Activated CD4-positive, alpha-beta T cell treated with anti-CD3 and anti-CD28 coated beads for 1 hour (primary cell): ENCODE results near the gene TRIM25.

Source experiments
- DNase-seq: peaks from one replicate; pipeline ENCODE4 v3.0.0-alpha.2; 2020

TRIM25 gene

GRCh38 chr17:56861899-56862298 lies 52.0 kb downstream of the TRIM25 start:
- DNase-seq, result no peak

DNA sequence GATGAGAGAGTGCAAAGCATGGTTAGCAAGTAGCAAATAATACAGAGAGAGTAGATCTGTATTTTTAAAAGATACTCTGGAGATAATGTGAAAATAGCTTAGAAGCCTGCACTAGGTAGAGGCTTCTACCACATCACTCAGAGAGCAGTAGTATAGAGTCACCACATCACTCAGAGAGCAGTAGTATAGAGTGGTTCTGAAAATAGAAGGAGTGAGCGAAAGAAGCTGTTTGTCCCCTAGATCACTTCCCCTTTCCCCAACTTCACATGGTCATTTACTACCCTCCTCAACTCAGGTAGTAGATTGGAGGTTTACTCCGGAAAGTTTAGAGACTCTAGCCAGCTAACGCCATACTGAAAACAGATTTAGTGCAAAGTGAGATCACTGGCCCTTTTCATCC lies 62.8 kb downstream of the TRIM25 start:
- DNase-seq, result no peak

DNA sequence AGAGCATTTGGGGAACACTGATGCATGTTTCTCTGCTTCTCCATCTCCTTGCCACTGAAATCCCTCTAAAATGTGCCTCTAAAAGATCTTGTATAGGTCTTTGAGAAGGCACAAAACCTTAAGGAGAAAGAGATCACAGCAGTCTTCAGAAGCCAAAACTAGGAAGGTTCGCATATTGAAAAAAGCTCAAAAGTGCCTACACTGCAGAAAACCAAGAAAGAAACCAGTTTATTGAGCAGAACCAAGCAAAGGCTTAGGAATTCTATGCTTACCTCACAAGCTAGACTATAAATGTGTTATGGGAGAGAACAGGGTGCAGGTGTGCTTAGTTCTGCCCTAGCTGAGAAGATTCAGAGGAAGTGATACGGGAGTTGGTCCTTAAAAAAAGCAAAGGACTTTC lies 63.3 kb downstream of the TRIM25 start:
- DNase-seq, result no peak

DNA sequence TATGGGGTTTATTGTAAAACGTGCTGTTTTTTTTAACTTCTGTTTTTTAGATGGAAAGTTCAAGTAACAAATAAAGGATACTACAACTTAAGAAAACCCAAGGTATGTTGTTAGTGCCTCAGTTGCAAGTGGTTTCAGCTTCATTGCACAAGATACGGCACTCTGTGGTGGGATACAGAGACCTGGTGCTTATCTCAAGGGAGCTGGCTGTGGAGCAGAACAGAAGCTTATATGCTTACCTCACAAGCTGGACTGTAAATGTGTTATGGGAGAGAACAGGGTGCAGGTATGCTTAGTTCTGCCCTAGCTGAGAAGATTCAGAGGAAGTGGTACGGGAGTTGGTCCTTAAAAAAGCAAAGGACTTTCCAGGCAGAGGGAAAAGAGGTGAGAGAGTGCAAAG lies 64.7 kb downstream of the TRIM25 start:
- no peak for DNase-seq

DNA sequence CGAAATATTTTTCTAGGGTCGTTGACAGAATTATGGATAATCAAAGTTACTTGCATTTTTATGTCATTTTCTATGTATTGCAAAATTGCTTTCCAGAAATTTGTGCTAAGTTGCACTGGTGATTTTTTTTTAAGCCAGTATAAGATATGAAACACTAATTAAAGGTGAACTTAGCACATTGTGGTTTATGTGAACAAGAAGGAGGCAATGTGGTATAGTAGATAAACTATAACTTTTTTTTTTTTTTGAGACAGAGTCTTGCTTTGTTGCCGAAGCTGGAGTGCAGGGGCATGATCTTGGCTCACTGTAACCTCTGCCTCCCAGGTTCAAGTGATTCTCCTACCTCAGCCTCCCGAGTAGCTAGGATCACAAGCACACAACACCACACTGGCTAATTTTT lies 66.7 kb downstream of the TRIM25 start:
- DNase-seq, result no peak

DNA sequence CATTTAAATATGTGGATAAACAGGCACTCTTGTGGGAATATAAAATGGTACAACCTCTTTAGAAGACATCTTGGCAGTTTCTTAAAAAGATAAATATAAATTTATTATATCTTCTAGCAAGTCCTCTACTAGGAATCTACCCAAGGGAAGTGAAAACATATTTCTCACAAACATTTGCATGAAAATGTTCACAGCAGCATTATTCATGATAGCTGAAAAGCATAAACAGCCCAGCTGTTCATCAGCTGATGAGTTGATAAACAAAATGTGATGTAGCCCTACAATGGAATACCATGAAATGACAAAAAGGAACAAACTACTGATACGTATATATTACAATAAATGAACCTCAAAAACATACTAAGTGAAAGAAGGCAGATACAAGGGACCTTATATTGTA lies 67.9 kb downstream of the TRIM25 start:
- DNase-seq, result no peak

DNA sequence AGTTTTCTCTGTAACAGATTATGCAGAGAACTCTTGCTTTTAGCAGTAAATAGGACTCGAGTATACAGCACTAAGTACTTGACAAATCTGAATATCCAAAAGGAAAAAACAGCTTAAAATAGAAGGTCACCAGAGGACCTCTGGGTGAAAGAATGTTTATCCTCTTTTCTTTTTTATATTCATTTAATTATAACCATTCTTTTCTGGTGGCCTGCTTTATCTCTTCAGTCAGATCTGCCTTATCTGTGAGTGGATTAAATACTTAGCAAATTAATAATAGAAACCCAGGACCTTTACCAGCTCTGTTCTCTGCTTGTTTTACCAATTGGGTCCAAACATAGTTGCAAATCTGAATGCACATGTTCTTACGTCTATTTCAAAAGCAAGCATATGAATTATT lies 71.3 kb downstream of the TRIM25 start:
- no peak for DNase-seq

- DNase-seq, result no peak
These were observed 75.2 kb downstream of the TRIM25 start for GRCh38 chr17:56838687-56839086.
